Activated CD8-positive, alpha-beta memory T cell treated with anti-CD3 and anti-CD28 coated beads for 1 hour (primary cell): ENCODE measurements around the gene KMT2B.

Experiments
- DNase-seq, 2 donors: peaks; one replicate each; pipeline ENCODE4 v3.0.0-alpha.2; 2020; ENCODE audit warnings: low read depth in 1 of 2; ENCODE audit errors: extremely low read depth in 1 of 2

KMT2B gene

GRCh38 chr19:35776102-35776788 is 58.4 kb downstream of the KMT2B start:
- DNase-seq: no peak

GRCh38 chr19:35777086-35777841 is 59.5 kb downstream of the KMT2B start:
- no peak for DNase-seq

GRCh38 chr19:35777961-35778360 is 60.2 kb downstream of the KMT2B start:
- no peak for DNase-seq

- DNase-seq: no peak
These were observed 61.2 kb downstream of the KMT2B start for GRCh38 chr19:35779033-35779432.

GRCh38 chr19:35780058-35780457 is 62.3 kb downstream of the KMT2B start:
- DNase-seq: no peak

- DNase-seq: no peak
These were observed 62.9 kb downstream of the KMT2B start for GRCh38 chr19:35780717-35781116.

GRCh38 chr19:35781650-35782049 is 63.8 kb downstream of the KMT2B start:
- no peak for DNase-seq

GRCh38 chr19:35782589-35782988 is 64.8 kb downstream of the KMT2B start:
- DNase-seq: no peak

- no peak for DNase-seq
These were observed 65.9 kb downstream of the KMT2B start for GRCh38 chr19:35783469-35784434.

- no peak for DNase-seq
These were observed 66.9 kb downstream of the KMT2B start for GRCh38 chr19:35784503-35785338.

- no peak for DNase-seq
These were observed 67.5 kb downstream of the KMT2B start for GRCh38 chr19:35785339-35785627.

- no peak for DNase-seq
These were observed 68.7 kb downstream of the KMT2B start for GRCh38 chr19:35786299-35787160.

GRCh38 chr19:35787227-35787799 is 69.5 kb downstream of the KMT2B start:
- no peak for DNase-seq
